ENCODE data around the gene EPHA3.

The EPHA3 gene

DNA sequence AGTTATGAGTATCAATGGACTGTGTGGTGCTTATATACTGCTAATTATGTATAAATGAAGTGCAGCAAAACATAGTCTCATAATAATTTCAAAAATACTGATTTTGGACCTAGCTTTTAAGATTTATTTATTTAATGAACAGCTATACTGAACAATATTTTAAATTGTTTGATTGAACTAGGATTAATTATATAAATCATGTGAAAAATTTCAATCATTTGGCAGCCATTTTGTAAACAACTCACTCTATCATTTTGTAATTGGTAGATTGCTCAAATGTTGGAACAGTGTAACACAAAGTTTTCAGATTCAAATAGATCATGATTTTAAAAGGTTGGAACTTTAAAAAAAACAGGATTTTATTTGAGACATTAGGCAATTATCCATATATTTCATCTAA lies 47.0 kb downstream of the EPHA3 start:
- no peak for DNase-seq

DNA sequence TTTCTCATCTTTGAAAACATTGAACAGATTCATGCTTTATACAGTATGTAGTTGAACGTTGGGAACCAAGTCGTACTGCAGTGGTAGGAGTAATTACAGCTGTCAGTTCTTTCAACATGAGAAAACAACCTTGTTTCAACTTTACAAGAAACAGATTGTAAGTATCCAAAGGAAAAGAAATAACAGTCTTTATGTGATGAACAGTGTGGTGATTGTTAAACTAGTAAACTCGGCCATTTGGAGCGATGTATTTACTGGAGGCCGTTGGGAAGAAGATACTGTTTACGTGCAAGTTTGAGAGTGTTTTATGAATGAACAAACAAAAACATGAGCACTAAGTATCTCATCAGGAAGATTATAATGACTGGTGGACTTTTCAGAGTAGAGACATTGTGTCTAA lies 48.4 kb downstream of the EPHA3 start:
- no peak for DNase-seq

DNA sequence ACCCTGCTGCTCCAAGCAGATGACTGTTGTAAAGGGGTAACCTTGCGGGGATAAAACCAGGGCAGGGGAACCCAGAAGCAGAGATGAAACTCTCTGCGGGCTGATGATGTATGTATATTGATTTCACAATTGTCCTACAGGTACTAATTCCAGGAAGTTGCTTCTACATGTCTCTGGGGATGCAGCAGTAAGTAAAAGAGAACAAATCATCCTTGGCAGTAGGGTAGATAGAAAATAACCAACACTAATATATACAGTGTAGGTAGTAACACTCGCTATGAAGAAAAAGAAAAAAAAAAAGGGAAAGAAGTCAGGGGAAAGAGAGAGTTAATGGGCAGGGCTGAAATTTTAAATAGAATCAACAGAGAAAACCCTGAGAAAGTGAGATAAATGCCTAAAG lies 50.2 kb downstream of the EPHA3 start:
- no peak for DNase-seq

DNA sequence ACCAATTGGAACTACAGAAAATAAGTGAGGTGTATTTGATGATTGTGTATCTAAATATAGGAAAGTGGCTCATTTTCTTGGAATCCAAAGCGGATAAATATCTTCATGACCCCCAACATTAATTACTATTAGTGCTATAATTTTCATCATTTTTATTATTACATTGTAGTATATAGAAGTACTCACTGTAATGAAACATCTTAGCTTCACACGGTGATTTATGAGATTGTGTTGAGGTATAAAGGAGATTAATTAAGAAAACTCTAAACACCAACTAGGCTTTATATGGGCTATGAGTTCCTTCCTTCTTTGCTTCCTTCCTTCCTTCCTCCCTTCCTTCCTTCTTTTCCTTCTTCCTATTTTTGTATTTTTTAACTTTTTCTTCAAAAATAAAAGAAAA lies 52.2 kb downstream of the EPHA3 start:
- DNase-seq, result no peak

DNA sequence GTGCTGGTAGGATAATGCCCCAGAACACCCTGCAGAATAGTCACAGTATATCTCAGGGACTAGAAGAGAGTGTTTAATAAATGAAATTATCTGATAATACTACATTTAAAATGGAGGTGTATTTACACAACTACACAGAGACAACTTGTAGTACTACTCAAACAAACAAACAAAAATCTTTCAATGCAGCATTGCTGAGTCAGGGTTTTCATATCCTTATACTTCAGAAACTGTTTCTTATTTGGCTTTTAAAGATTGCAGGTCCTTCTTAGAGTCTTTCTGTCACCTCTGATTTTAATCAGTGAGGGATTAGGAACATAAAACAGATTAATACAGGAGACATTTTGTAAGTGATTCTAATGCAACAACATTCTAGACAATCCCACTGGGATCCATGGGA lies 57.4 kb downstream of the EPHA3 start:
- DNase-seq, result no peak

DNA sequence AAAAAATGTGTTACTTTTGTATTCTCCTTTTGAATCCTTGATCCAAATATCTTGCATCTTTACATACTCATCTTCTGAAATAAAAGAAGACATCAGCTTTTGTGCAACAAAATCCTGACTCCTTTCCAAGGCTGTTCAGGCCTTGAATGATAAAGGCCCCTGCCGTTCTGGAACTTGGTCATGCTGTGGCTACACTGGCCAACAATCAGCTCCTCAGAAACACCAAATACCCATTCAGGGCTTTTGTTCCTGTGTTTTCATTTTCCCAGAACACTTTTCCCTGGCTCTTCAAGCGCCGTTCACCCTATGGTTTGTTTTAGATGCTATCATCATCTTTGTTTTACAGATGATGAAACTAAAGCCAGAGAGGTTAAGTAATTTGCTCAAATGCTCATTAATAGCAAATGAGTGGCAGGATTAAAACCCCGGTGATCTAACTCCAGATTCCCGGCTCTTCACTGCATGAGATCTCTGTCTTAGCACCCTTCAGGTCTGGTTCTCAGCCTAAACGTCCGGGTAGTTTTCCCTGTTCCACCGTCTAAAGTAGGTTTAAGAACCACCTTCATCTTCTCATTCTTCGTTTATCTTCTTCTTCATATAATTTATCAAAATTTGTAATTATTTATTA lies 58.3 kb downstream of the EPHA3 start:
- no peak for DNase-seq

DNA sequence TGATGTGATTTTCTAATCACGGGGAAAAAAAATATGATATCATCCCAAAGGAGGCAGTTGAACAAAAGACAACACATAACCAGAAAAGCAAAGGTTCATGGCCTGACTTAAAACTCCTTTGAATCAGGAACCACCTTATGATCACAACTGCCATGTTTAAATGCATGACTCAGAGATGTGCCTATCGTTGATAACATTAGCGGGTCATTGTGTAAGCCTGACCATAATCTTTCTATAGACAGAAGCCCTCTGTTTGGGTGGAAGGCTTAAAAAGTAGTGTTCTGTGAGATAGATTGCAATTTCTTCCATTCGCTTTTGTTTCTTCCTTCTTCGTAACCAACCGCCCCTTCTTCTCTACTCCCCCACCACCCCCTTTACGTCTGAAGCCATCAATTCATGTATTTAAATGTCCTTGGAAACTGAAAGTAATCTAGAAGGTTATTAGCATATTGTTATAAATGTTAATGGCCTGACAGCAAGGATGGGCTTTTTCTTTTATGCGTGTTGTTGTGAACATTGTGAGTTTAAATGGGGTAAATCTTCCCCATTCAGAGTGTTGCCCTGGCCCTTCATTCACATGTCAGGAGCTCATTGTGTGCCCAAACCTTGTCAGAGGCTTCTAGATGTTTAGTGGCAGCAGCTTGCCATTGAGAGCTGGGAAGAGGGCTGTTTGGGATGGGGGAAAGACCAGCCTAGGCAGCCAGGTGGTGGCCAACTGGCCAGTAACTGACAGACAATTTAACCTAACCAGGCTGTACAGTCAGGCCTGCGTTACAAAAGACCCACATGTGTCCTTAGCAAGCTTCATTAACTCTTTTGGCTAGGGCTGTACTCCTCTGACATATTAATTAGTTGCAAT lies 64.5 kb downstream of the EPHA3 start:
- no peak for DNase-seq

DNA sequence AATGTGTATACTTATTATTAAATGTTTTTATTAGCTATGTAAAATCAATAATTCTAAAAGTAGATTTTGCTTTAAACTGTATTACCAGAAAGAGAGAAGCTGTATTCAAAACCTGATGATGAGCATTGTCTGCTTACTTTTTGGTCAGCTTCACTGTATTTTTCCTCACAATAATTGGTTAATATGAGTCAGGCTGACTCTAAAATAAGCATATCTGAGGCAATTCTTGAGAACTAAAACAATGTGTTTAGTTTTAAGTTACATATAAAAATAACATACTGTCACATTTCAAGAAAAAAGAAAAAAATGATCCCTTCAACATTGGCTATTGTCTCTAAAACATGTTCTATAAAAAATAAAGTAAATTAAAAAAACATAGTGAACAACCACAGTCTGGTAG lies 66.1 kb downstream of the EPHA3 start:
- no peak for DNase-seq

DNA sequence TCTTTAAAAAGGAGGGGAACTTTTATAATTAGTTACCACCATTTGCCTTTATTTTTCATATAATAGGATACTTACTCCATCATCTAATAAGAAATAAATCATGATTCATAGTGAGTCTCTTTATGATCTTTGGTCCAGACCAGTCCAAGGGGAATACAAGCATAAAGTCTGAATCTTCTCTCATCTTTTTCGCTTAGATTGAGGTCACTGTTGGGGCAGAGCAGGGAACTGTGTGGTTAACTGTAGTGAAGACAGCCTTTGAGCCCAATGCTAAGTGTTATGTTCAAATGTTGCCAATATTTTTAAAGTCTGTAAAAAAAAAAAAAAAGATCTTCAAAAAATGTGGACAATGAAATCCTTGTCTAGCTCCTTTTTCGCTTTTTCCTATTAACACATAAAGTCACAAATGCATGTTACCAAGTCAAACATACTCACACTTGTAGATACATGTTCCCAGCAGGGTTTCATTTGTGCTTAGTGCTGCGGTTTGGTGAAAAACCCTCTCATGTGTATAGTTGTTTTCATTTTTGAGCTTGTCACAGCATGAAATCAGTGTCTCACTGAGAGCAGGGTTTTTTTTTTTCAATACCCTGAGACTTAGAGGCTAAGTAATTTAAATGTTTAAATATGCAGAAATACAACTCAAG lies 72.1 kb downstream of the EPHA3 start:
- DNase-seq, result no peak

DNA sequence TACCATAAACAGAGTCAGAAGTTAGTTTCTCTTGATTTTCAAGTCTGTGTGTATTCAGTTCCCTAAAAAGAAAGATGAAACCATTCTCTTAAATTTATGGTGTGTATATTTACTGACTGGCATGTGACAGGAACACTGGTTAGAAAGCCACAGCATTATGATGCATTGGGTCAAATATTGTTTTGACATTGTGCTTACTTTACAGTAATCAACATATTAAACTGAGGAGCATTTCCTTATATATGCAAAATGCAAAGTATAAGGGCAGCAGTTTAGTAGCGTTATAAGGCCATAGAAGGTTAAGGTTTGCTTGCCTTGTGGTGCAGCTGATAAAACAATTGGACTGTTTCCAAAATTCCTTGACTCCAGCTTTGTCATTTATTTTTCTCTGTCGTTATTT lies 72.9 kb downstream of the EPHA3 start:
- no peak for DNase-seq

DNA sequence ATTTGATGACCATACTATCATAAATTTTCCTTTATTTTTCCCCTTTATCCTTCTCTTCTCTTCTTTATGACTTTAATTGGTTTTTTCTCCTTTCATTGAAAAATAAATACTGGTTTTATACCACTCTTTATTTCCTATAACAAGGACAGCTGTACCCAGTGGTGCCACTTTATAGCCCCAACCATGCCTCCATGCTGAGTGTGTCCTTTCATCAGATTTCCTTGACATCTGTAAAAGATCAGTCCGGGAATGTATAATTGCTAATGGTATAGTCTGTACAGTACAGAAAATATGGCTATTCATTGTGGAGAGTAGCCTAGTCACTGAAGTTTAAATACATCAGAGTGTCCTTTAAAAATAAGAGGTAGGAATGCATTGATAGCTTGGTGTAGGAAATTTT lies 74.6 kb downstream of the EPHA3 start:
- no peak for DNase-seq

DNA sequence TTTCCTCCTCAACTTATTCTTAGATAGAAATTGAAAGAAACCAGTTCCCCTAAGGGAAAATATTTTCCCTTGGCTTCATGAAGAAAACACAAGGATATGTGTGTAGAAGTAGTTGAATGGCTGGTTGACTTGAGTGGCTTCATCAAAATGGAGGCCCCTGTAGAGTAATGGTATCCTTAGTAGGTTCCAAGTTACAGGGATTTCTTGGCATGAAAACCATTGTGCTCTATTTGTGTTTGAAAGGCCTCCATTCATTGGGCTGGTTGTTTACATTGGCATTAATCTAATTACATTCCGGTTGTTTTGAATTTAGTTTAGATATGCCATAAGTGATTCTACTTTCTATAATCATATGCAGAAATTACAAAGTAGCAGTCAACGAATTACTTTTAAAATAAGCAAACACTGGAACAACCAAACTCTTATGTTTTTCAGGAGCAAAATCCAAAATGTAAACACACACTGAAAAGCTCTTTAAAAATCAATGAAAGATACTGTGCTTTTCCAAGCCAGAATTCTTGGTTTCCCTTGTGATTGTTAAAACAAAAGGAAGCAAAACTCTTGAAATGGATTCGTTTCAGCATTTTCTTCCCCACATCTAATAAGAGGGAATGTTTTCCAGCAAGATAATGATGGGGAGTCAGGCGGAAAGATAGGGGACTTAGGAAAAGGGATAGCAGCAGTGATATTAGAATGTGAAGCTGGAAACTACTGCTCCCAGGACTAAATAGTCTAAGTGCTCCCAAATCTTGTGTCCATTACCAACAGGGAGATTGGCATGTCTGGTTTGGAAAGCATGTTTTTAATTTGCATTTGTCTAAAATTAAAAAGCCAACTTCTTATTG lies 77.0 kb downstream of the EPHA3 start:
- DNase-seq, result no peak

DNA sequence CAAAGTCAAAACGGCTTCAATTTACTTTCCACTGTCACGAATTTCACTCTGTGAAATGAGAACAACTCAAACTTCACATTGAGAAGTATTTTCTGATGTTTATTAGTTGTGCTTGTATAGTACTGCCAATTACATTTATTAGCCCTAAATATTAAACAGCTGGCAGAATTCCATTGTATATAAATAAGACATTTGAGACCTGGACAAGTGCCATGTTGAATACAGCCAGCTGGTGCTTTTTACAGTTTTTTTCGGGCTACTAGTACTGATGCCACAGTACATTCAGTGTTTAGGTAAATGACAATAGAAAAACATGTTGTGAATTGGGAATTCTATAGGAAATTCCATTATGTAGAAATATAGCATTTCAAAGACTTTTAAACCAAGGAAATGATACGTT lies 79.0 kb downstream of the EPHA3 start:
- no peak for DNase-seq

DNA sequence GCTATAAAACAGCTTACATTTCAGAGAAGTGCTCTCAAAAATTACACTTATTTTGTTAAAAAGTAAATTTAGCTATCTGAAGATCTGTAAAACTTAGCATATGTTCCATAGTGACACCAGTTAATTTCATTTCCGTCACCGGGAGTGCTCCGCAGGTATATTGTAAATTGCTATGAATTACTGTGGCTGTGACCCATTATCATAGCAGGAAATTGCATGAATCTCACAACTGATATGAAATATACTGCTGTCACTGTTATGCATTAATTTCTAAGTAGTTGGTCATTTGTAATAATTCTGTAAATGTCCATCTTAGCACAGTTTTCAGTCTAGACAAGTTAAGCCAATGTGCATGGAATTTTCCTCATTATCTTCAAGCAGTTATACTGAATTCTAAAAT lies 91.2 kb downstream of the EPHA3 start:
- DNase-seq, result peak in 1 of 2 experiments; percentile 37

DNA sequence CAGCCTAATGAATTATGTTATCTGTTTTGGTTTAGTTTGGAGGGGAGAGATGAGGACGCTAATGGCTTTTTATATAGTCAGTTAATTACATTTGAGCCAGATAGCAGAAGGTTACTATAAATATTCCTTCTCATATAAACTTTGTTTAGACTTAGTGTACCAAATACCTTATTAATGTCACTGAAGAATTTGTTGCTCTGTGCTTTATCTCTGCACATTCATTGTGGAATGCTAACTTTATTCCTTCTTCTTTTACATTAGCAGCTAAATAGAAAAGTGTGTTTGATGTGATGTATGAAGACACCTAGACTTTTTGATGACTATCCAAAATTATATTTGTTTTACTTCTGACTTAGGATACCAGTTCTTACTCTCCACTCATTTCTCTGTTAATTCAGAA lies 105.2 kb downstream of the EPHA3 start:
- DNase-seq, result no peak

DNA sequence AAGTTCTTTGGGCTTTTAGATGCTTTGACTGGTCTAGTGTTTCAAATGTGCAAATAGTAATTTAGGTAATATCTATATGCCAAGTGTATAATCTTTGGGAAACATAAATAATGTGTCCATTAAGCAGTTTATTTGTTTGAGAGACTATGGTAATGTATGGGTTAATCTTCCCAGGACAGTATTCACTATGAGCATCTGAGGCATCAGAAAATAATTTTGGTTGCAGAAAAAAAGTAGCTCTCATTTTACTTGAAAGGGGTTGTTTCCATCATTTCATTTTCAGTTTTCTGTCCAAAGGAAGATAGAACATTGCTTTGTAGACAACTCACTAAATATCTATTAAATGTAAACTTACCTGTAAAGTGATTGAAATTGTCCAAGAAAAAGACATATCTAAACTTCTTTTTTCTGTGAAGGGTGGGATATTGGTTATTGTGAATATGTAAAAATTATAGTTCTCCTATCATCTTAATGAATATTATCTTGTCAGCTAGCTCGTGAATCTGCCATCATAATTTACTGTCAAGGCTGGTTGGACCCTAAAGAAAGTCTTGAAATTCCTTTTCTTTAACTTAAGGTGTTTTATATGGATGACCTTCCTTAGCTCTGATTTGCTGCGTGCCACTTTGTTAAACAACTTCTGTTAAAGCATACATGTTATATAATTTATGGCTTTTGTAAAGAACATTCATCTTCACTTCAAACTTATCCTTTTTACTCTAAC lies 108.8 kb downstream of the EPHA3 start:
- DNase-seq, result no peak

DNA sequence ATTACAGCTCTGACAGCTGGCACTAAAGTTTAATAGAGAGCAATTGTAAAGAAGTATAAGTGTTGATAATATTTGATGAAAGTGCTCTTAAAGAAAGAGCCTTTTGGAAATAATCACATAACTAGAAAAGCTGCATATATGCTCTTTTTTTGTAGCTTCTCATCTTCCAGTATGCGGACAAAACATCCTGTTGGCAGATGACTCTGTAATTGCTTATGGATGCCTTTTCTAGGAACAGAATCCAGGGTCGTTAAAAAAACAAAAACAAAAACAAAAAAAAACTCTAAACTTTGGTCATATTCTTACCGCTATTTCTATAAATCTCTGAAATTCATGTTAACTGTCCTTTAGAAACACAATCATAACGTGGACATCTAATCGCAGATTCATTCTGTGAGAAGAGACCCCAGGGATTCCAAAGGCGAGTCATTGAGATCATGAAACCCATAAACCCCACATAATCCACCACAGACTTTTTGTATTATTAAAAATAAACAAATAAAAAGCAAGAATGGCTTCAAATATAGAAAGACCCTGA lies 109.8 kb downstream of the EPHA3 start:
- no peak for DNase-seq

DNA sequence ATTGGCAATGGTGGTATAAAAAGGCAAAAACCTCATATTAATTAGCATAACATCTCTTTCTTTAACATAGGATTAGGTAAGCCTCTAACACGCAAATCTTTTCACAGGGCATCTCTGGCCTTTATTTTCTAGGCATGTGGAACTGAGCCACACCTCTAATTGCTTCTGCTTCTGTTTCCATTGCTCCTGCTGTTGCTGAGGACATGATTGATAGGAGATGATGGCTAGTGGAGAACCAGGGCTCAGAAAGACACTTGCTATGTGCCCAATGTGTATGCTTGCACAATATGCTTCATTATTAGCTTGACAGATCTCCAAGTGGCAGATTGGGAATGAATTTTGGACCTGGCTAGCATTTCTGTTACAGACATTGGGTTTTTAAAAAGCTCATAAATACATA lies 114.5 kb downstream of the EPHA3 start:
- DNase-seq, result no peak

DNA sequence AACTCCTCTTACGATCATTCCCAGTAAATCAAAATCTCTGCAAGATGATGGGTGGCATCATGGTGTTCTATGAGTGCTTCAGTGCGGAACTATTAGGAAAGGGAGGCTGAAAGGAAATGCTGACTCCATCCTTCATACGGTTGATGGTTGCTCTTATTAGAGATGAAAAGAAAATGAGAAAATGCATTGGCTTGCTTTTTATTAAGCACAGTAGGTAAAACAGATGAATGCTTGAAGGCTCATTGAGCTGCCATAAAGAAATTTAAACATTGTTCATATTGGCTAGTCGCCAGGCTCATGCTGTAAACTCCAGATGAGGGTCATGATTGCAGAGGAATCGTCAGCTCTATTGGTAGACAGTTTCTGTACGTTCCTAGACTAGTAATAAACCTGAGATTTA lies 115.8 kb downstream of the EPHA3 start:
- peak; percentile 11 to 54 for DNase-seq

DNA sequence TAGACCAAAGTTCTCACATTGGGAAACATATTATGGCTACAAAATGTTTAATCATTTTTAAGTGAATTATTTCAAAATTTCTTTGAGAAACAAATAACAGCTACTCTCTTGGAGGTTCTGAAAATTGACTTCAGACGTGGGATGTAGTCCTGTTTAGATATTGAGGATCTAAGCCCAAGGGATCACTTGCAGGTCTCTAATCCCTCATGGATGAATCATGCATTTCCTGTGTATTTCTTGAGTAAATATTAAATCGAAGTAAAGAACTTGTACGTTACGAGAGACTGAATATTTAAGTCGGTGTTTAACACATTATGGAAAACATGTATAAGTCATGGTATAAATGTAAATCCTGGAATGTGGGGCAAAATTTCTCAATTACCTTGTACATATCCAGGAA lies 119.8 kb downstream of the EPHA3 start:
- no peak for DNase-seq

DNA sequence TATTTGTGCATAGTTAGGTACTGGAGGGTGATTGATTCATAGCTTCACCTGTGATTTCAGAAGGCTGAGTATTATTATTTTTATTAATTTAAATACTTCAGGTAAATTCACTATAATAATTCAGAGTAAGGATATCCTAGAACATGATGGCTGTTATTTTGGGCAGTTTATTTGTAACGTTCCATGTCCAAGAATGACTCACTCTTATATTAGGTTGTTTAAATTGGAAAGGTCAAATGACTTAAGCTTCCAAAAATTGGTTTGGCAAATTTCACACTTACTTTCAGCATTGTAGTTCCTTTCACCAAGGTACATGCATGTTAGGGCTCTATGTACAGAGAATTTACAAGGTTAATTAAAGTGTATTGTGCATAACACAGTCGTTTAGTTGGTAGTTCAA lies 120.2 kb downstream of the EPHA3 start:
- DNase-seq, result no peak

DNA sequence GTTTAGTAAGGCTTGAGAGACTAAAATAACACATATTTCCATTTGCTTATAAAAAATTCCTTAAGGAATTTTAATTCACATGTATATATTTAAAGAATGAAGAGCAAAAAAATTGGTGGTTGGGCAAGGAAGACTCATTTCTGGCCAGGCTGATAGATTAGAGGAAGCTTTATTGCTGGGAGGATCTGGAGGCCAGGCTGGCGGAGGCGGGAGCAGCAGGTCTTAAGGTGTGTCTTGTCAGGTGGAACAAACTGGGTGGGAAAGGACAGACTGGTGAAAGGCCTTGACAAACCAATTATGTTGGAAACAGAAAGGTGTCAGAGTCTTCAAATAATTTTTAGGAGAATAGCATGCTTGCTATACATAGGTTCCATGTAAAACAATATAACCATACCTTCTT lies 124.7 kb downstream of the EPHA3 start:
- no peak for DNase-seq

All from NCI-H2081 (cell line).